ENCODE data around the gene WDR54. TPM values are rescaled to one million over a fixed set of nuclear protein-coding genes. Genes with fewer than 3 reads are reported as not detected.

The WDR54 gene
- total RNA-seq, 1 experiment from 2014 or later = 54.9 TPM

DNA sequence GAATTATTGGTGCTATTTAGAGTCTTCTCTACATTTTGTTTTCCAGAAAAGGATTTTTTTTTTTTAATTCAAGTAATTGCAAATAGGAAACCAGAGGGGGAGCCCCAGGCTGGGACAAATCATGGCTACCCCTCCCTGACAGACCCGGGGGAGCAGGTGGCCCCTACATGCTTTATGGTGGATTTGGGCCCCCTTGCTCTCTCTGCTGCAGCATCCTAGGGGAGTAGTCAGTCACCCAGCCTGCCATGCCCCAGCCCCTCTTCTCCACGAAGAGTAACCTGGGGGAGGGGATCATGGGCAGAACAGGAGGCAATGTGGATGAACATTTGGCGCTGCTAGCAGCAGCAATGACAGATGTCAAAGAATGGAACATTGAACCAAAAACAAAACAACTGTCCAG, 4.8 kb upstream of the WDR54 start:
- no peaks in the 10 kb centered on the region for H3K9me3 ChIP-seq (ENCODE audit: control insufficient read depth in 1 of 2, insufficient read depth in 1 of 2, low read depth in 1 of 2, low read length in 2 of 2)
- ATAC-seq (no peak), DNase-seq (ENCODE audit: low read depth, low spot score) (no peak)
- BruUV-seq (replicated peaks) = no TSS peak
- no peak overlapping the region for H3K9ac ChIP-seq (ENCODE audit: low read length)
- no peaks in the 10 kb centered on the region for H4K20me1 ChIP-seq (ENCODE audit: insufficient read depth)
- TF ChIP-seq CTCF (IDR thresholded peaks at IDR 0.05 in 2 of 3, conservative IDR thresholded peaks at IDR 0.05 in 1 of 3; ENCODE audit: borderline replicate concordance in 1 of 3, insufficient read depth in 1 of 3, low read depth in 2 of 3, low read length in 2 of 3) = peak in 1 of 3 experiments; percentile 25; a peak in 1 of 6 replicates
- TF ChIP-seq ATF3 (IDR thresholded peaks at IDR 0.05) = no peak
- TF ChIP-seq RAD21 (IDR thresholded peaks at IDR 0.05; ENCODE audit: low read depth) = peak; percentile 49
- H3K36me3 ChIP-seq (ENCODE audit: control insufficient read depth in 1 of 2, insufficient read depth in 2 of 2, low read length in 2 of 2) = no peaks in the 10 kb centered on the region
- H3K9me2 ChIP-seq (ENCODE audit: insufficient read depth) = no peaks in the 10 kb centered on the region
- H3K4me3 ChIP-seq (replicated peaks in 1 of 2; ENCODE audit: low read depth in 1 of 2, low read length in 2 of 2) = no peak overlapping the region
- no peaks in the 10 kb centered on the region for H3K27me3 ChIP-seq (ENCODE audit: insufficient read depth, low read length)
- H2AFZ ChIP-seq (ENCODE audit: low read depth, low read length, poor library complexity, severe bottlenecking) = no peak overlapping the region
- H3K4me2 ChIP-seq (ENCODE audit: low read length) = no peak overlapping the region
- H3K4me1 ChIP-seq (ENCODE audit: control insufficient read depth in 1 of 2, insufficient read depth in 2 of 2, low read length in 2 of 2) = peaks cover 0 to 14% of the 10 kb centered on the region in 2 experiments; a peak in 2 of 4 replicates
- CTCF ChIA-PET = no interaction called here
- H3K27ac ChIP-seq (ENCODE audit: low read depth, low read length) = no peak overlapping the region
- intact Hi-C loops (cut with micrococcal nuclease) = no loop called here
- no peaks in the 10 kb centered on the region for H3K79me2 ChIP-seq (ENCODE audit: insufficient read depth, low read length)
- RAD21 ChIA-PET (ENCODE audit: low non-redundant PET in 1 of 2, low total read pairs in 2 of 2, uncharacterized antibody in 2 of 2, unreplicated experiment in 2 of 2) = no interaction called here
- POLR2A ChIA-PET = no interaction called here

- Histone ChIP-seq H3K9me2 (ENCODE audit: insufficient read depth) (no peaks in the 10 kb centered on the region), H3K4me1 (ENCODE audit: control insufficient read depth in 1 of 2, insufficient read depth in 2 of 2, low read length in 2 of 2) (peaks cover 0 to 18% of the 10 kb centered on the region in 2 experiments; a peak in 2 of 4 replicates), H3K4me2 (ENCODE audit: low read length) (no peak overlapping the region), H3K36me3 (ENCODE audit: control insufficient read depth in 1 of 2, insufficient read depth in 2 of 2, low read length in 2 of 2) (no peaks in the 10 kb centered on the region), H3K4me3 (replicated peaks in 1 of 2; ENCODE audit: low read depth in 1 of 2, low read length in 2 of 2) (no peak overlapping the region), H3K9ac (ENCODE audit: low read length) (no peak overlapping the region), H3K27me3 (ENCODE audit: insufficient read depth, low read length) (no peaks in the 10 kb centered on the region), H3K79me2 (ENCODE audit: insufficient read depth, low read length) (no peaks in the 10 kb centered on the region), H4K20me1 (ENCODE audit: insufficient read depth) (no peaks in the 10 kb centered on the region), H3K9me3 (ENCODE audit: control insufficient read depth in 1 of 2, insufficient read depth in 1 of 2, low read depth in 1 of 2, low read length in 2 of 2) (no peaks in the 10 kb centered on the region), H2AFZ (ENCODE audit: low read depth, low read length, poor library complexity, severe bottlenecking) (no peak overlapping the region), H3K27ac (ENCODE audit: low read depth, low read length) (no peak overlapping the region)
- TF ChIP-seq ELF1 (IDR thresholded peaks at IDR 0.05; ENCODE audit: borderline replicate concordance, low read depth) (no peak), EGR1 (IDR thresholded peaks at IDR 0.05; ENCODE audit: low read depth) (no peak), CTCF (IDR thresholded peaks at IDR 0.05 in 2 of 3, conservative IDR thresholded peaks at IDR 0.05 in 1 of 3; ENCODE audit: borderline replicate concordance in 1 of 3, insufficient read depth in 1 of 3, low read depth in 2 of 3, low read length in 2 of 3) (no peak), CBX3 (IDR thresholded peaks at IDR 0.05; ENCODE audit: low read depth) (no peak), ZFX (IDR thresholded peaks at IDR 0.05) (no peak), CEBPB (IDR thresholded peaks at IDR 0.05; ENCODE audit: low read depth) (no peak)
- TF ChIP-seq, protein P1, sequence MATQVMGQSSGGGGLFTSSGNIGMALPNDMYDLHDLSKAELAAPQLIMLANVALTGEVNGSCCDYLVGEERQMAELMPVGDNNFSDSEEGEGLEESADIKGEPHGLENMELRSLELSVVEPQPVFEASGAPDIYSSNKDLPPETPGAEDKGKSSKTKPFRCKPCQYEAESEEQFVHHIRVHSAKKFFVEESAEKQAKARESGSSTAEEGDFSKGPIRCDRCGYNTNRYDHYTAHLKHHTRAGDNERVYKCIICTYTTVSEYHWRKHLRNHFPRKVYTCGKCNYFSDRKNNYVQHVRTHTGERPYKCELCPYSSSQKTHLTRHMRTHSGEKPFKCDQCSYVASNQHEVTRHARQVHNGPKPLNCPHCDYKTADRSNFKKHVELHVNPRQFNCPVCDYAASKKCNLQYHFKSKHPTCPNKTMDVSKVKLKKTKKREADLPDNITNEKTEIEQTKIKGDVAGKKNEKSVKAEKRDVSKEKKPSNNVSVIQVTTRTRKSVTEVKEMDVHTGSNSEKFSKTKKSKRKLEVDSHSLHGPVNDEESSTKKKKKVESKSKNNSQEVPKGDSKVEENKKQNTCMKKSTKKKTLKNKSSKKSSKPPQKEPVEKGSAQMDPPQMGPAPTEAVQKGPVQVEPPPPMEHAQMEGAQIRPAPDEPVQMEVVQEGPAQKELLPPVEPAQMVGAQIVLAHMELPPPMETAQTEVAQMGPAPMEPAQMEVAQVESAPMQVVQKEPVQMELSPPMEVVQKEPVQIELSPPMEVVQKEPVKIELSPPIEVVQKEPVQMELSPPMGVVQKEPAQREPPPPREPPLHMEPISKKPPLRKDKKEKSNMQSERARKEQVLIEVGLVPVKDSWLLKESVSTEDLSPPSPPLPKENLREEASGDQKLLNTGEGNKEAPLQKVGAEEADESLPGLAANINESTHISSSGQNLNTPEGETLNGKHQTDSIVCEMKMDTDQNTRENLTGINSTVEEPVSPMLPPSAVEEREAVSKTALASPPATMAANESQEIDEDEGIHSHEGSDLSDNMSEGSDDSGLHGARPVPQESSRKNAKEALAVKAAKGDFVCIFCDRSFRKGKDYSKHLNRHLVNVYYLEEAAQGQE (IDR thresholded peaks at IDR 0.05; ENCODE audit: low read depth) = no peak
- intact Hi-C loops (cut with micrococcal nuclease) = no loop called here
- ATAC-seq (no peak), DNase-seq (ENCODE audit: low read depth, low spot score) (no peak)
- BruUV-seq (replicated peaks) = no TSS peak
- ChIA-PET CTCF (no interaction called here), POLR2A (no interaction called here), RAD21 (ENCODE audit: low non-redundant PET in 1 of 2, low total read pairs in 2 of 2, uncharacterized antibody in 2 of 2, unreplicated experiment in 2 of 2) (no interaction called here)
Observed at GRCh38 chr2:74417197-74417596, 4.3 kb upstream of the WDR54 start.

All from HCT116 (cell line).